Stimulated activated CD8-positive, alpha-beta memory T cell treated with anti-CD3 and anti-CD28 coated beads, Interleukin-4, amount 100 ng/mL, for 24 hours (primary cell): ENCODE results near the gene MFSD11.
"Not testable (repeated sequence)": the region's sequence is repeated elsewhere in the genome, so short reads cannot be mapped to it uniquely, and the experiment has no call there.

Source experiments
- DNase-seq: peaks from one replicate; pipeline ENCODE4 v3.0.0-alpha.2; 2020; ENCODE audit warnings: low read depth

MFSD11 gene

DNA sequence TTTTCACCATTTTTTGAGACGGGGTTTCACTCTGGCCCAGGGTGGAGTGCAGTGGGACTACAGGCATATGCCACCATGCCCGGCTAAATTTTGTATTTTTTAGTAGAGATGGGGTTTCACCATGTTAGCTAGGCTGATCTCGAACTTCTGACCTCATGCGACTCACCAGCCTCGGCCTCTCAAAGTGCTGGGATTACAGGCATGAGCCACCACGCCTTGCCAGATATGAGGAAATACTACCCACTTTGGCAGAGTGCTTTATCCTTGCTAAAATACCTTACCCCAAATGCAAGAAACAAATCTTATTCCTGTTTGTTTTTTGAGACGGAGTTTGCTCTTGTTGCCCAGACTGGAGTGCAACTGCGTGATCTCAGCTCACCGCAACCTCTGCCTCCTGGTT, 67.4 kb downstream of the MFSD11 start:
- DNase-seq: no peak

DNA sequence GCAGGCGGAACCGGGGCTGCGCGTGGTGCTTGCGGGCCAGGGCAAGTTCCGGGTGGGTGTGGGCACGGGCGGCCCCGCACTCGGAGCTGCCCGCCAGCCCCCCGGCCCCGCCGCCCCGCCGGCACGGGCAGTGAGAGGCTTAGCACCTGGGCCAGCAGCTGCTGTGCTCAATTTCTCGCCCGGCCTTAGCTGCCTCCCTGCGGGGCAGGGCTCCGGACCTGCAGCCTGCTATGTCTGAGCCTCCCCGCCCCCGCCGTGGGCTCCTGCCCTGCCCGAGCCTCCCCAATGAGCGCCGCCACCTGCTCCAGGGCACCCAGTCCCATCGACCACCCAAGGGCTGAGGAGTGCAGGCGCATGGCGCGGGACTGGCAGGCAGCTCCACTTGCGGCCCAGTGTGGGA, 68.2 kb downstream of the MFSD11 start:
- DNase-seq: not testable (repeated sequence)

DNA sequence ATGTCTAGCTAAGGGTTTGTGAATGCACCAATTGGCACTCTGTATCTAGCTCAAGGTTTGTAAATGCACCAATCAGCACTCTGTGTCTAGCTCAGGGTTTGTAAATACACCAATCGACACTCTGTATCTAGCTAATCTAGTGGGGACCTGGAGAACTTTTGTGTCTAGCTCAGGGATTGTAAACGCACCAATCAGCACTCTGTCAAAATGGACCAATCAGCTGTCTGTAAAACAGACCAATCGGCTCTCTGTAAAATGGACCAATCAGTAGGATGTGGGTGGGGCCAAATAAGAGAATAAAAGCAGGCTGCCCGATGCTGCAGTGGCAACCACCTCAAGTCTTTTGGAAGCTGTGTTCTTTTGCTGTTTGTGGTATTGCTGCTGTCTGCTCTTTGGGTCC, 68.8 kb downstream of the MFSD11 start:
- DNase-seq: not testable (repeated sequence)

DNA sequence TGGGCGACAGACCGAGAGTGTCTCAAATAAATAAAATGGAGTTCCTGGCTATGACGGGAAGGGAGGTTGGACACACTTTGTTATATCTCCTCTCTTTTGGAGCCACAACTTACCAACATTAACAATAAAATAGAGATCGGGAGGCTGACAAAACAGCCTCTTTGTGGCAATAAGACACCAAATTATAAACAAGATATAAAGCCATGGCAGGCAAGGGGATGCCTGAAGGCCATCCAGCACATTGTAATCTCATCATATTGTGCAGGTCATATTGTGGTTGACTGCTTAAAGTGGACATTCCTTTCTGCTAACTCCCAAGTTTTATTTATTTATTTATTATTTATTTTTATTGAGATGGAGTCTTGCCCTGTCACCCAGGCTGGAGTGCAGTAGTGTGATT, 70.4 kb downstream of the MFSD11 start:
- no peak for DNase-seq

DNA sequence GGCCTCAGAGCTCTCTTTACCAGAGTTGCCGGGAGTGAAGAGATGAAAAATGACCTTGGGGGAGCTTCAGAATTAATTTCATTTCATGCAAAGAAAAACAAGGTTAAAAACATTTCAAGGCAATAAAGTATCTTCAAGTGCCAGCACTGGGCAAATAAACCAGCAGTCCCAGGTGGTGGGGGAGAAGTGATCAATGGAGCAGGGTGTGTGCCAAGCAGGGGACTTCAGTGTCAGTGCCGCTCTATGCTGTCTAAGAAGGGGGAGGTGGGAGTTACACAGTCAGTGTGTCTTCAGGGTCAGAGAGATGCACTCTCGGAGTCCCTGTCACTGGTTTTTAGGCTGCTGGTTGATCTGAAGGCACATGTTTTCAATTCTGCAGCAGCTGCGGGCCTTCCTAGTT, 73.0 kb downstream of the MFSD11 start:
- no peak for DNase-seq

DNA sequence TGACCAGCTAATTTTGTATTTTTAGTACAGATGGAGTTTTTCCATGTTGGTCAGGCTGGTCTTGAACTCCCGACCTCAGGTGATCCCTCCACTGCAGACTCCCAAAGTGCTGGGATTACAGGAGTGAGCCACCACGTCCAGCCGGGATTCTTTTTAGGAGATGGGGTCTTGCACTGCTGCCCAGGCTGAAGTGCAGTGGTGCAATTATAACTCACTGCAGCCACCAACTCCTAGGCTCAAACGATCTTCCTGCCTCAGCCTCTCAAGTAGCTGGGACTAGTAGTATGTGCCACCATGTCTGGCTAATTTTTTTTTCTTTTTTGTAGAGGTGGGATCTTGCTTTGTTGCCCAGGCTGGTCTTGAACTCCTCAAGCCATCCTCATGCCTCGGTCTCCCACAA, 73.9 kb downstream of the MFSD11 start:
- no peak for DNase-seq

DNA sequence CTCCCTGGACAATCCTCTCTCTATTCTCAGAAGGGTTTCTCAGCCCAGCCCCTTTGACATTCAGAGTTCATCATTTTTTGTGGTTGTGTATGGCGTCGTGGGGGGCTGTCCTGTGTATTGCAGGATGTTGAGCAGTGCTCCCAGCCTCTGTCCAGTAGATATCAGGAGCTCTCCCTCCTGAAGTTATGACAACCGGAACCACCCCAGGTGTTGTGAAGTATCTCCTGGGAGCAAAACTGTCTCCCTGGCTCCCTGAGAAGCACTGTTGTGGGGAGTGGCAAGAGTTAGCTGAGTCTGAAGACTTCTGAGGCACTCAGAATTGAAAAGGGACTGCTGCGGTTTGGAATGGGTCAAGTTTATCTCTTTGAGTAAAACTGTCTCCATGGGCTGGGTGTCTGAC, 74.3 kb downstream of the MFSD11 start:
- no peak for DNase-seq

DNA sequence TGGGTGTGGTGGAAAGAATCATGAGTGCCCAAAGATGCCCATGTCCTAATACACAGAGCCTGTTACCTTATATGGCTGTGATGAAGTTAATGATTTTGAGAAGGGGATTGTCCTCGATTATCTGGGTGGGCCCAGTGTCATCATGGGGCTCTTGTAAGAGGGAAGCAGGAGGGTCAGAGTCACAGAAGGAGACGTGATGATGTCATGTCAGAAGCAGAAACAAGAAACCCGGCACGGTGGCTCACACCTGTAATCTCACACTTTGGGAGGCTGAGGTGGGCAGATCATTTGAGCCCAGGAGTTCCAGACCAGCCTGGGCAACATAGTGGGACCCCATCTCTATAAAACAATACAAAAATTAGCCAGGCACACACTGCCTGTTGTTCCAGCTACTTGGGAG, 75.0 kb downstream of the MFSD11 start:
- no peak for DNase-seq

DNA sequence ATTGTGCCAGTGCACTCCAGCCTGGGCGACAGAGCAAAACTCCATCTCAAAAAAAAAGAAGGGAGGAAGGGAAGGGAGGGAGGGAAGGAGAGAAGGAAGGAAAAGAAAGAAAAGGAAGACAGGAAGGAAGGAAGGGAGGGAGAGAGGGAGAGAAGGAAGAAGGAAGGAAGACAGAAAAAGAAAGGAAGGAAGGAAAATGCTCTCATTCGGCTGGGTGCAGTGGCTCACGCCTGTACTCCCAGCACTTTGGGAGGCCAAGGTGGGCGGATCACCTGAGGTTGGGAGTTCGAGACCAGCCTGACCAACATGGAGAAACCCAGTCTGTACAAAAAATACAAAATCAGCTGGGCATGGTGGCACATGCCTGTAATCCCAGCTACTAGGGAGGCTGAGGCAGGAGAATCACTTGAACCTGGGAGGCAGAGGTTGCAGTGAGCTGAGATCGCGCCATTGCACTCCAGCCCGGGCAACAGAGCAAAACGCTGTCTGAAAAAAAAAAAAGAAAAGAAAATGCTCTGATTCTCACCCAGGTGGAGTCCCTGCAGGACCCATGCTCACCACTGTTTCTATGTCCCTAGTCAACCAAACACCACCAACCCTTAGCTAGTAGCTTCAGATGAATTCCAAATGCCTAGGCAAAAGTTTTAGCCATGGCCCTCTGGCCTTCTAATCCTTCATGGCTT, 78.1 kb downstream of the MFSD11 start:
- not testable (repeated sequence) for DNase-seq

DNA sequence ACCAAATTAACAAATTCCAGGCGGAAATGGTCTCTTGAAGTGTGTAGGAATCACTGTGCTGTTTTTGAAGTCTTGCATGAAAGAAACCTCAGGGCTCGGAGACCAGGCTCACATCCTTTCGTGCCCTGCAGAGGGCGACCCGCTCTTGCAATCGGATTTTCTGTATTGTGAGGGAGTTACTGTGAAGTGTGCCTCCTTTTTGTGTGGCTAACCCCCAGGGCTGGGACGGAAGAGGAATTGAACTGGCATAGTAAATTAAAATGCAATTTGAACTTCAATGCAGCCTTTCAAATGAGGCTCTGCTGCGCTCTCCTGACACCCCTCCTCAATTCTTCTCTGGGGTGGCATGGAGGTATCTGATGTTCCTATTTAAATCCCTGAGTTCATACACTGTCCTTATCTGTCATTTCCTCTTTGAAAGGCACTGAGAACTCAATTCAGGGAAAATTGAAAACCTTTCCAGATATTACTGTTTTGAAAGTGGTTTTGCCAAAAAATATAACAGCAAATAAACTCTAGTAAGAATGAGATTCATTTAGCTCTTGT, 78.7 kb downstream of the MFSD11 start:
- DNase-seq: peak; percentile 35

DNA sequence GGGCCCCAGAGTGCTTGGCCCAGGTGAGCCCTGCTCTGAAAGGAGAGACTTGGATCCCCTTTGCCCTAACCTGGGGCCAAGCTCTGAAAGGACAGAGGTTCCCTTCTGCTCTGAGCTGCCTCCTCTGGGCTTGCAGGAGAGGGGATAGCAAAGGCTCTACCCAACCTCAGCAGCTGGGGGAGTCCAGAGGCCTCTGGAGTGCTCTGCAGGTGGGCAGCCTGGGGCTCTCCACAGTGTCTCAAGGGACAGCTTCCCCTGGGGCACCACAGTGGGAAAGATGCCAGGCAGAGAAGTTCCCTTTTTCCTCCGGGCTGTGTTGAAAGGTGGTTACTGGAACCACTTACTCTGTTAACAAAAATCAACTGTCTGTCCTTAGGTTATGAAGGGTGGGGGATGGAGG, 82.1 kb downstream of the MFSD11 start:
- no peak for DNase-seq

DNA sequence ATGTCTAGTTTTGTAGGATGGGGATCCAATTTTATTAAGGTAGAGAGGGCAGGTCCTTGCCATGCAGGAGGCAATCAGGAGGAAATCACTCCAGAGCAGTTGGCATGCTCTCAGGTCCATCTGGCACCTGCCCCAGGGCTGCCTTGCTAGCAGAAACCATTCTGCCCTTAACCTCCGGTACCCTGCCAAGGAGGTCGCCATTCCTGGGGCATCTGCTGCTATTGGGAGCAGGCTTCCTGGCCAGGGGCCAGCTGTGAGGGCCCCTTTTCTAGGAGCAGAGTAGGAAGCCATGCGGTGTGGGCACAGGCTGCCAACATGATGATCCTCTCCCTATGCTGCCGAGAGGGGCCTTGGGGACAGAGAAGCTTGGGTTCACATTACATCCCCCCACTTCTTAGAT, 82.6 kb downstream of the MFSD11 start:
- DNase-seq: no peak

DNA sequence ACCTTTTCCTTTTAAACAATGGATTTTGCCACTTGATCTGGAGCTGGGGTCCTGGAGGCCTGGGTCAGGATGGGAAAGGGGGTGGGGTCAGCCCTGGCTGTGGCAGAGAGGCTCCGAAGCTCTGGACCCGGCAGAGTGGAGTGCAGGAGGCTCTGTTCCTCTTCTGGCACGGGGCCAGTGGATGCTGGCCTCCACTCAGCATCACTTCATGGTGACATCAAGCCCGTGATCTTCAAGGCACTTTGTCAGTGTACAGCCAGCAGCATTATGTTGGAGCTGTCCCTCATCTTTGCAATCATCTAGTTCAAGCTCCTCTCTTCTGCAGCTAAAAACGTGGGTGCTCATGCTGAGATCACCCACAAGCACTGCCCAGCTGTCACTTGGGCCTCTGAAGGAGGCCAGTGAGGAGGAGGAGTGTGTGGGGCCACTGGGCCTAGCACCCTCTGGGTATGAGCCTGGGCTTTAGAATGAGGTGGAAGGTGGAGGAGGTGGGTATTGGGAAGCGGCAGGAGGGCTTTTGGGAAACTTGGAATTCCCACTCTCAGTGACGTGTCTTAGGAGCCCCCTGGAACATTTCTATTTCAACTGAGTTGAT, 84.4 kb downstream of the MFSD11 start:
- no peak for DNase-seq

DNA sequence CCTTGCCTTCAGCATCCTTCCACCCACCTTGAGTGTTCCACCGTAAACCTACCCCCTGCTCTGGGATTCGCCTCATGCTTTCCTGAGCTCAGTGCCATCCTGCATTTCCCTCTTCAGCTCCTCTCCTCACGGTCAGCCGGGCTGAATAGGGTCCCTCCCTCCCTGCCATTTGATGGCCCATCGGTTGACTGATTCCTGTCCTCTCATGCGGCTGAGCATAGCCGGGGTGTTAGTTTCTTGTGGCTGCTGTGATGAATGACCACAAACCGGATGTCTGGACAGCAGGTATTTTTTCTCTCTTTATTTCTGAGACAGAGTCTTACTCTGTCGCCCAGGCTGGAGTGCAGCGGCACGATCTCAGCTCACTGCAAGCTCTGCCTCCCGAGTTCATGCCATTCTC, 86.2 kb downstream of the MFSD11 start:
- DNase-seq: no peak

DNA sequence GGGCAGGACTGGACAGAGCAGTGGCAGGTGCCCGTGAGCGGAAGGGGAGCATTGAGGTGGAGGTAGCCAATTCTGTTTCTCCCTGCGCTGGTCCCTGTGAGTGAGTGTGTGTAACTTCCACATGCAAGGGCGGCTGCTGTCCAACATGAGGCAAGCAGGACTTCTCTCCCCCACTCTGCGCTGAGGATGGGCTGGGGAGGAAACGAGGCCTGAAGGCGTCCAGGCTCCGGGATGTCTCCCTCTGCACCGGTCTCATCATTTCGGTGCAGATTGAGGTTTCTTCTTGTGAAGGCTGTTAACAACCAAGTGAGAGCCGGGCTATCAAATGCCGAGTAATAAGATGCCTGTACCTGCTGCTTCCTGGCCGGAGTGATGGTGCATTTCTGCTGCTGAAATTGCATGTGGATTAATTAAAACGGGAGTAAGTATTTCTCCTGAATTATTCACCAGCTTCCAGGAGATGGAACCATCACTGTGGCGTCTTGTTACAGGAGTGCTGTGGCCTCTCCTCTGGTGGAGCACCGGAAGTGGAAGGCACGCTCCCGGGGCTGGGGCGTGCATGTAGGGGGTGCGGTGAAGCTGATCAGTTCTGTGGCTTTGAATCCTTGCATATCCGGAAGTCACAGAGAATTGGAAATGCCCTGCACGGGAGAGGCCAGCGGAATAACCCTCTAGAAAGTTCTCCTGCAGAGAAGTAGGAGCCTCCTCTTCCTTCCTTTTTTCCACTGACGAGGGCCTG, 88.6 kb downstream of the MFSD11 start:
- no peak for DNase-seq

DNA sequence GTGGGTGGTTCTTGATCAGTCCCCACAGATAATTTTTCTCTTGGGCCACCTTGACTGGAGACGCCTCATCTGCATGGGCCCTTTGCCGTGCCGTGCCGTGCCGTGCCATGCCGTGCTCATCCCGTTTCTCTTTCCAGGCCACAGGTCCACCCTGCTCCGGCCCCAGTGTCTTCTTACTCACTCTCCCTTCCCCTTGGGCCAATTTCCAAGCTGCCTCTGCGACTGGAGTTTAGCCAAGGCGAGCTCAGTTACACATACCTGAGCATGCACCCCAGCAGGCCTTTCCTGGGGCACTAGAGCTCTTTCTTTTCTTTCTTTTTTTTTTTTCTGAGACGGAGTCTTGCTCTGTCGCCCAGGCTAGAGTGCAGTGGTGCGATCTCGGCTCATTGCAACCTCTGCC, 89.8 kb downstream of the MFSD11 start:
- no peak for DNase-seq
